IPS-NIHi11 (cell line): Measurements from ENCODE around the gene CCNB1IP1.
"Not testable (repeated sequence)": the region's sequence is repeated elsewhere in the genome, so short reads cannot be mapped to it uniquely, and the experiment has no call there.

Experiments used
- DNase-seq: peaks from one replicate; pipeline ENCODE4 v3.0.0; 2012; ENCODE audit warnings: mixed read lengths, low spot score

Gene CCNB1IP1, protein sequence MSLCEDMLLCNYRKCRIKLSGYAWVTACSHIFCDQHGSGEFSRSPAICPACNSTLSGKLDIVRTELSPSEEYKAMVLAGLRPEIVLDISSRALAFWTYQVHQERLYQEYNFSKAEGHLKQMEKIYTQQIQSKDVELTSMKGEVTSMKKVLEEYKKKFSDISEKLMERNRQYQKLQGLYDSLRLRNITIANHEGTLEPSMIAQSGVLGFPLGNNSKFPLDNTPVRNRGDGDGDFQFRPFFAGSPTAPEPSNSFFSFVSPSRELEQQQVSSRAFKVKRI

DNA sequence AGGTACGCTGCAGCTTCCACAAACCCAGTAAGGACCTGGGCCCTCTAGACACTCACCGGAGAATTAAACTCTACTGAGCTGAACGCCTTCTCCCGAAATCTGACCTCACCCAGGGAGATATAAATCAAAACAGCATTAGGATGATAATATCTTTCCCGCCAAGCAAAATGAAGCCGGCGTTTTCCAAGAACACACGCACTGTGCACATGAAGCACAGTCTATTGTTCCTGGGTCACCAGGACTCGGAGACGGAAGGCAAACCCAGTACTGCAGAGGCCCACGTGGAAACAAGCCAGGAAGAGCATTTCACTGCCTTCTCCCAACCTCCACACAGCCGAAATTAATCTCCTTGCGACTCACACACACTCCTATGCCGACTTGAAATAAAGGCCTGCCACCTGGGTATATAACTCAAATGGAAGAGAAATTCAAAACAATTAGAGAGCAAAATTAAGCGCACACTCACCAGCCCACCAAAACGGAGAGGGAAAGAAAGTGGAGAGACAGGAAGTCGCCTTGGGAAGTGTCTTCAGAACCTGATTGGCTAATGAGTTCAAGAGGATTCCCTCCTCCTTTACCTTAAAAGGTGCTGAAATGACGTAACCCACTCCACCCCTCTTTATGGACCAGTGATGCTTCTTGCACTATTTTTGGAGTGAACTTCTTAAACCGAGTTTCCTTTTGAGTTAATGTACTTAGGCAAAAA lies at the start of gene CCNB1IP1:
TSS of gene CCNB1IP1 (minus strand) at position 492 of the 706 bp plus-strand sequence. CDS start 16,756 bp downstream, outside the sequence.
- DNase-seq: peak; percentile 90

- DNase-seq: no peak
Measured at GRCh38 chr14:20382526-20382925, 49.4 kb upstream of the CCNB1IP1 start.

DNA sequence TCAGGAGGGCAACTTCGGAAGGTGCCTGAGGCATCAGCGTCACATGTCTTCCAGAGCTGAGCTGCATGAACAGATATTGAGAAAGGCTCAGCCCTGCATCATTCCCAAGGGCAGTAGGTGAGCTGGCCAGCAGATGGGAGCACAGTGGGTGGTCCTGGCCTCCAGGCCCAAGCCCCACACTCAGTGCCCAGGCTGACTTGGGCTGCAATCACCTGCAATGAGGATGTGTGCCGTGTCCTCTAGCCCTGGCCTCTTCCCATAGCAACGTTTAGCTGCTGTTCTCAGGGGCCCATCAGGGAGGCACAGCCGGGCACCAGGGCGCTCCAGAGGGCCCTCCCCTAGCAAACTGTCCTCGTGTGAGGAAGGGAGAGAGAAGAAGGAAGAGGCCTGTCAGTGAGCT lies 48.3 kb upstream of the CCNB1IP1 start:
- no peak for DNase-seq

- DNase-seq: no peak
Measured at GRCh38 chr14:20380681-20381080, 47.6 kb upstream of the CCNB1IP1 start.

- no peak for DNase-seq
Measured at GRCh38 chr14:20379743-20380142, 46.7 kb upstream of the CCNB1IP1 start.

GRCh38 chr14:20377171-20377570 lies 44.1 kb upstream of the CCNB1IP1 start:
- DNase-seq: no peak

GRCh38 chr14:20376071-20376588 lies 43.1 kb upstream of the CCNB1IP1 start:
- no peak for DNase-seq

GRCh38 chr14:20375471-20375870 lies 42.4 kb upstream of the CCNB1IP1 start:
- DNase-seq: no peak

DNA sequence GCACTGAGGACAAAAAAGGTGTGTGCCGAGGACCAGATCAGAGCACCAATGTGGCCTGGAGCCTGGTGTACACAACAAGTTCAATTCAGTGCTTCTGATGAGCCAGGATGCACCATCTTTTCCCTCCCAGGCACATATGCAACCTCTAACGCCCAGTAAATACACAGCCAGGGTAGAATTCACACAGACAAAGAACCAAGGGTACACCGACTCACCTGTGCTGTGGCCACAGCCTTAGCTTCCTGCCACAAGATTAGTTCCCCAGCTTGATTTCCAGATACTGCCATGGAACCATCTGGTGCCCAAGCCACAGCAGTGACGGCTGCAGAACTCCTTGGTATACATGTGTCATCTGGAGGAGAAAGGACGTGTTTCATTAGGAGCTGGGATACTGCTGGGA lies 39.7 kb upstream of the CCNB1IP1 start:
- DNase-seq: no peak

GRCh38 chr14:20365928-20366327 lies 32.8 kb upstream of the CCNB1IP1 start:
- no peak for DNase-seq

GRCh38 chr14:20358474-20358873 lies 25.4 kb upstream of the CCNB1IP1 start:
- not testable (repeated sequence) for DNase-seq

DNA sequence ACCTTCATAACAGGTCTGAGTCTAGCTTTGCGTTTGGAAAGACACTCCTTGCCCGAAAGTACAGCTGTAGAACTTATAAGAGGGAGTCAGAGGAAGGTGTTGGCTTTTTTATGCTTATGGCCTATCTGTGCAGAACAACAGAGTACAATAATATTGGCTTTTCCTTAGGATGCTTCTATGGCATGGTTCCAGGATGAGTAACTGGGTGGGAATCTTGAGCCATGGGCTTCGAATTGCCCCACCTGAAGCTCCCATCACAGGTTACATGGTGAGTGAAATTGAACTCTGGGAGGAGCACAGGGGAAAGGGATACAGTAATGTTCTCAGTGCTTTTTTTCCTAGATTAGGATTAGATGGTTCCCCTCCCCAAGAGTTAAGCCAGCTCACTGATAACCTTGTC lies 23.3 kb upstream of the CCNB1IP1 start:
- no peak for DNase-seq

GRCh38 chr14:20350860-20351259 lies 17.8 kb upstream of the CCNB1IP1 start:
- no peak for DNase-seq

- no peak for DNase-seq
Measured at GRCh38 chr14:20350282-20350681, 17.2 kb upstream of the CCNB1IP1 start.

DNA sequence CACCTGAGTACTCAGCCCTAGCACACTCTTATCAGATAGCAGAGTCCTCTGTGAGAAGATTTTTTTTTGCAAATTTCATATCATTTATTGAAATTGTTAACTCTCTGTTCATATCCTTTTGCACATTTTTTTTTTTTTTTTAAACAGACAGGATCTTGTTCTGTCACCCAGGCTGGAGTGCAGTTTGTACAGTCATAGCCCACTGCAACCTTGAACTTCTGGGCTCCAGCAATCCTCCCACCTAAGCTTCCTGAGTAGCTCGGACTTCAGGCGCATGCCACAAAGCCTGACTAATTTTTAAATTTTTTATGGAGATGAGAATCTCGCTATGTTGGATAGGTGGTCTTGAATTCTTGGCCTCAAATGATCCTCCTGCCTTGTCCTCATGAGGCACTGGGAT lies 14.7 kb upstream of the CCNB1IP1 start:
- DNase-seq: no peak

DNA sequence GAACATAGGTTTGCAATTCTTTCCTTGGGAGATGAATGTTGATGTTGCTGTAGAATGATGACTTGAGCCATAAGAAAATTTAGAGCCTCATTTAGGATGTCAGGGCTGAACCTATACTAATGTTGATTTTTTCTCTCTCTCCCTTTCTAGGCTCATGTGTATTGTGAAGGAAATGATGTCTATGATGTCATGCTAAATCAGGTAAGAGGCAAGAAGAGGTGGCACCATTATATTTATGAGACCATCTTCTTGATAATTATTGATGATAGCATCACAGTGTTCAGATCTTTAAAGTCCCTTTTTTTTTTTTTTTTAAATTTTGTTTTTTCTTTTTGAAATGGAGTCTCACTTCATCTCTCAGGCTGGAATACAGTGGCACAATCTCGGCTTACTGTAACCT lies 13.6 kb upstream of the CCNB1IP1 start:
- DNase-seq: no peak

GRCh38 chr14:20345366-20345765 lies 12.3 kb upstream of the CCNB1IP1 start:
- no peak for DNase-seq

DNA sequence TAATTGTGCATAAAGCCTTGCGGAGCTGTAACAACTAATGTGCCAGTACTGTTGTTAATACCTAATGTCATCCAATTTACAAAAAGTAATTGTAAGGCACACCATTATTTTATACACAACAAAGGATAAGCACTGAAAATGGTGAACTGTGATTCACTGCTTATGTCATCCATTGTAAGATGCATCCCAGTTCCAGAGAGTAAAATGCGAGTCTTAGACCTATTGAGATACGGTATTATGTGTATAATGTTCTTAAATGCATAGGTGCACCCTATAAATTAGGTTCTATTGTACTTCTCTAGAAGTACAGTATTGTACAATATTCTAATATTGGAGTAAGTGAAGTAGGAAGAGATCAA lies 10.8 kb upstream of the CCNB1IP1 start:
- DNase-seq: no peak

DNA sequence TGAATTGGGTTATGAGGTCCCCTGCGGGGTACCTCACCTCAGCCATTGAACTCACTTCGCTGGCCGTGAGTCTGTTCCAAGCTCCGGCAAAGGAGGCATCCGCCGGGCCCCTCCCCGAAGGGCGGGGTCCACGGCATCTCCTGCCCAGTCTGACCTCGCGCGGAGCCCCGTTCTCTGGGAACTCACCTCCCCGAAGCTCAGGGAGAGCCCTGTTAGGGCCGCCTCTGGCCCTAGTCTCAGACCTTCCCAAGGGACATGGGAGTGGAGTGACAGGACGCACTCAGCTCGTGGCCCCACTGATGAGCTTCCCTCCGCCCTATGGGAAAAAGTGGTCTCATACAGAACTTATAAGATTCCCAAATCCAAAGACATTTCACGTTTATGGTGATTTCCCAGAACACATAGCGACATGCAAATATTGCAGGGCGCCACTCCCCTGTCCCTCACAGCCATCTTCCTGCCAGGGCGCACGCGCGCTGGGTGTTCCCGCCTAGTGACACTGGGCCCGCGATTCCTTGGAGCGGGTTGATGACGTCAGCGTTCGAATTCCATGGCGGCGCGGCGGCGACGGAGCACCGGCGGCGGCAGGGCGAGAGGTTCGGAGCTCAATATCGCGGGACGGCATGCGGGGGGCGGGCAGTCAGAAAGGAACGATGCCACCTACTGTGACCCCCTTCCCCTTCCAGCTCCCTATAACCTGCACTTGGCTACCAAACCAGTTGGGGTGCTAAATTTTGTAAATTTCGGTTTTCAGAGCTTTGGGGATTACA lies 10.2 kb upstream of the CCNB1IP1 start, which contains the start of gene PARP2:
TSS of gene PARP2 (plus strand) at position 544 of the 770 bp plus-strand sequence. CDS start at position 551, 7 bp downstream.
- DNase-seq: peak; percentile 93

DNA sequence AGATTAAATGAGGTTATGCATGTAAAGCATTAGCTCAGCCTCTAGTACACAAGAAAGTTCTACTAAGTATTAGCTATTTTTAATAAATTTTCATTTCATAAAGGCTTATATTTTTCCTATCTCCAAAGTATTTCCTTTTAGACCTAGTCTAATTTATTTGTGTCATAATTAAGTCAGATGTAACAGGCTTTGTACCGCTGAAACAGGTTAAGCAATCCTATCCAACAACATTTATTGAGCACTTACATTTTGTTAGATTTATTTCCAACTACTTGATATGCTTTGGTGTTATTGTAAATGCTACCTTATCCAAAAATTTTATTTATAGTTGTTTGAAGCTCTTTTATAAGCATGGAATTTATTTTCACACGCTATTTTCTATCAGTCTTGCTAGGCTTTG lies 8.6 kb upstream of the CCNB1IP1 start:
- no peak for DNase-seq

DNA sequence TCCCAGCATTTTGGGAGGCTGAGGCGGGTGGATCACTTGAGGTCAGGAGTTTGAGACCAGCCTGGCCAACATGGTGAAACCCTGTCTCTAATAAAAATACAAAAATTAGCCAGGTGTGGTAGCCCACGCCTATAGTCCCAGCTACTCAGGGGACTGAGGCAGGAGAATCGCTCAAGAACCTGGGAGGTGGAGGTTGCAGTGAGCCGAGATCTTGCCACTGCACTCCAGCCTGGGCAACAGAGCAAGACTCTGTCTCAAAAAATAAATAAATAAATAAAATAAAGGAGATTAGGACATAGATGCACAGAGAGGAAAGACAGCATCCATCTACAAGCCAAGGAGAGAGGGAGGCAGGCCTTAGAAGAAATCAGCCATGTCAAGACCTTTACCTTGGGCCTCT lies 8.0 kb upstream of the CCNB1IP1 start:
- DNase-seq: not testable (repeated sequence)

DNA sequence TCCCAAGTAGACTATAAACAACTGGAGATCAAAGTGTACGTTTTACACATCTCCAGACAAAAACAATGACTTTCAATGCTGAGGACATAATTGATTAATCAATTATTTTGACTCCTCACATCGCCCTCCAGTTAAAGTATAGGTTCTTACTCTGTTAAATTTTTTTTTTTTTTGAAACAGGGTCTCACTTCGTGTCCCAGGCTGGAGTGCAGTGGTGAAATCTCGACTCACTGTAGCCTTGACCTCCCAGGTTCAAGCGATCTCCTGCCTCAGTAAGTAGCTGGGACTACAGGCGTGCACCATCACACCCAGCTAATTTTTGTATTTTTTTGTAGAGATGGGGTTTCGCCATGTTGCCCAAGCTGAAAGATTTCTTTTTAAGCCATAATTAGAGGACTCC lies 938 bp upstream of the CCNB1IP1 start:
- no peak for DNase-seq

DNA sequence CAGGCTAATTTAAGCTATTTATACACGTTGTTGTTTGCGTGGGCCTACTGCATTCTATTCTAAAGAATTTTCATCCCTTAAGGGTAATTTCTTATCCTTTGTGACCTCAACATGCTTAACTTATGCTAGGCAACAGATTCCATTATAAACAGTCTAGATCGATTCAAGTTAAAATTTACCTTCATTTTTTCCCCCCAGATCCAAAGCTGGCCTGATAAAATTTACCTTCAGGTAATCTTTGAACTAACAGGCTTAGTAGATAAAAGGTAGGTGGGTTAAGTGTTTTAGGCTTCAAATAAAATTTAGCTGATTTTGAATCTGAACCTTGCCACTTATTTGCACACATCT lies 389 bp upstream of the CCNB1IP1 start:
- no peak for DNase-seq
